HepG2 (cell line): Measurements from ENCODE around the gene CD2. TPM values are rescaled to one million over a fixed set of nuclear protein-coding genes. Genes with fewer than 3 reads are reported as not detected.

Source experiments
- ATAC-seq: fragments of 200-7000 bp; cut with Tn5 transposase; 3 replicates; pipeline ENCODE4 v1.9.1; 2020; ENCODE audit warnings: mild to moderate bottlenecking, moderate library complexity
- BruUV-seq: library from RNA; stranded (reverse); fragments of 400-500 nt; replicated peaks from 2 replicates; lab custom pipeline; 2021; lab: Mats Ljungman, UMichigan
- CTCF ChIA-PET: fragments of 300-600 bp; formaldehyde crosslinking; extraction: SDS; loops from one replicate; lab custom pipeline; 2021; ENCODE audit warnings: low total read pairs, inconsistent platforms, low intra/inter-chr PET ratio; lab: Yijun Ruan, JAX
- POLR2A ChIA-PET: fragments of 350-600 bp; sonication (Branson Sonifier 250); formaldehyde crosslinking; loops from one replicate; lab custom pipeline; 2020; ENCODE audit warnings: antibody characterized with exemption, inconsistent platforms; lab: Yijun Ruan, JAX
- DNase-seq: peaks from one replicate; pipeline ENCODE4 v3.0.0-alpha.2; 2015; ENCODE audit warnings: low spot score
- FAIRE-seq: peaks from 3 replicates; lab custom pipeline; 2011; peaks lifted over from hg19 to GRCh38; lab: Jason Lieb, UNC
- H2AFZ ChIP-seq: one replicate; pipeline ENCODE4 v1.6.1; 2011; ENCODE audit warnings: low read length, inconsistent platforms
- H3K27ac ChIP-seq: fragments of 300-600 bp; 3 replicates; pipeline ENCODE4 v1.8.0; 2011; ENCODE audit warnings: mixed run types, mild to moderate bottlenecking, mixed read lengths, low read length, inconsistent platforms; ENCODE audit not compliant: insufficient read depth; ENCODE audit errors: extremely low read length
- H3K27me3 ChIP-seq, 2 experiments: fragments of 200-600 bp in 1 of 2; 2 replicates in 1 of 2; 3 replicates in 1 of 2; pipeline versions ENCODE4 v1.6.0 to v1.8.0; 2011; ENCODE audit warnings: low read length in 2 of 2, mild to moderate bottlenecking in 2 of 2, moderate library complexity in 2 of 2, inconsistent platforms in 1 of 2; ENCODE audit not compliant: insufficient read depth in 2 of 2, control insufficient read depth in 1 of 2
- H3K36me3 ChIP-seq, 2 experiments: fragments of 200-600 bp in 1 of 2; replicated peaks in 1 of 2; 2 replicates in 1 of 2; 3 replicates in 1 of 2; pipeline versions ENCODE4 v1.5.1 to v1.8.0; 2011; ENCODE audit warnings: low read length in 2 of 2, inconsistent platforms in 1 of 2; ENCODE audit not compliant: insufficient read depth in 2 of 2, control insufficient read depth in 1 of 2
- H3K4me1 ChIP-seq: 2 replicates; pipeline ENCODE4 v1.5.1; 2012; ENCODE audit warnings: low read length, inconsistent platforms; ENCODE audit not compliant: insufficient read depth
- H3K4me2 ChIP-seq: 2 replicates; pipeline ENCODE4 v1.6.0; 2011; ENCODE audit warnings: low read depth, low read length, inconsistent platforms
- H3K4me3 ChIP-seq, 3 experiments: fragments of 200-600 bp in 1 of 3; sonication (generic), shearing (Covaris generic) in 1 of 3; replicated peaks in 1 of 3; 2 replicates each; pipeline ENCODE4 v1.5.1; 2011 to 2016; ENCODE audit warnings: low read length in 3 of 3, inconsistent platforms in 2 of 3, low read depth in 2 of 3, mild to moderate bottlenecking in 2 of 3, control low read depth in 1 of 3, mixed read lengths in 1 of 3; ENCODE audit not compliant: insufficient read depth in 1 of 3
- H3K79me2 ChIP-seq: one replicate; pipeline ENCODE4 v1.6.1; 2011; ENCODE audit warnings: low read length, inconsistent platforms; ENCODE audit not compliant: insufficient read depth
- H3K9ac ChIP-seq: 2 replicates; pipeline ENCODE4 v1.6.0; 2011; ENCODE audit warnings: mild to moderate bottlenecking, low read depth, low read length, inconsistent platforms; ENCODE audit not compliant: insufficient read depth
- H3K9me3 ChIP-seq: 2 replicates; pipeline ENCODE4 v1.5.1; 2012; ENCODE audit warnings: mild to moderate bottlenecking, low read length
- H4K20me1 ChIP-seq: 2 replicates; pipeline ENCODE4 v1.6.0; 2011; ENCODE audit warnings: inconsistent platforms, mild to moderate bottlenecking, low read length, moderate library complexity; ENCODE audit not compliant: insufficient read depth
- FOSL1 ChIP-seq: sonication (generic); formaldehyde crosslinking; IDR thresholded peaks from 2 replicates; pipeline ENCODE4 v1.9.0; 2021; ENCODE audit warnings: missing genetic modification reagents, borderline replicate concordance
- MAFG ChIP-seq: sonication (generic); formaldehyde crosslinking; IDR thresholded peaks from 2 replicates; pipeline ENCODE4 v1.5.1; 2020; ENCODE audit warnings: mild to moderate bottlenecking, missing genetic modification reagents
- POGK ChIP-seq: sonication (generic); formaldehyde crosslinking; conservative IDR thresholded peaks from 2 replicates; pipeline ENCODE4 v1.8.0; 2022; ENCODE audit warnings: mild to moderate bottlenecking, moderate library complexity, missing genetic modification reagents
- SNAI1 ChIP-seq: sonication (generic); formaldehyde crosslinking; IDR thresholded peaks from 2 replicates; pipeline ENCODE4 v1.5.0; 2020; ENCODE audit warnings: mild to moderate bottlenecking, missing genetic modification reagents, borderline replicate concordance
- SNAPC4 ChIP-seq: sonication (generic); formaldehyde crosslinking; IDR thresholded peaks from 2 replicates; pipeline ENCODE4 v1.4.0; 2020; ENCODE audit warnings: mild to moderate bottlenecking, missing genetic modification reagents
- ZBTB10 ChIP-seq: sonication (generic); formaldehyde crosslinking; IDR thresholded peaks from 2 replicates; pipeline ENCODE4 v1.4.0; 2020; ENCODE audit warnings: missing genetic modification reagents, borderline replicate concordance
- ZBTB7A ChIP-seq: sonication (generic); formaldehyde crosslinking; IDR thresholded peaks from 2 replicates; pipeline ENCODE4 v1.8.0; 2022; ENCODE audit warnings: mild to moderate bottlenecking, missing genetic modification reagents
- ZNF451 ChIP-seq: sonication (generic); formaldehyde crosslinking; IDR thresholded peaks from 2 replicates; pipeline ENCODE4 v1.5.0; 2020; ENCODE audit warnings: mild to moderate bottlenecking, missing genetic modification reagents
- ZNF598 ChIP-seq: sonication (generic); formaldehyde crosslinking; IDR thresholded peaks from 2 replicates; pipeline ENCODE4 v1.5.1; 2020; ENCODE audit warnings: mild to moderate bottlenecking, missing genetic modification reagents, borderline replicate concordance
- ZNF616 ChIP-seq: sonication (generic); formaldehyde crosslinking; IDR thresholded peaks from 2 replicates; pipeline ENCODE4 v1.5.0; 2020; ENCODE audit warnings: low read depth, mild to moderate bottlenecking, missing genetic modification reagents
- ZSCAN21 ChIP-seq: sonication (generic); formaldehyde crosslinking; IDR thresholded peaks from 2 replicates; pipeline ENCODE4 v1.8.0; 2022; ENCODE audit warnings: mild to moderate bottlenecking, missing genetic modification reagents, moderate library complexity, borderline replicate concordance
- WGBS: methylation state at CpG from one replicate; pipeline ENCODE4 v1.1.6; 2017; ENCODE audit warnings: low lambda C conversion rate; 5-methylcytosine and 5-hydroxymethylcytosine counted together
- in situ Hi-C: cut with HindIII; loops from 2 replicates; pipeline ENCODE4 v1.10.0; 2017; ENCODE audit warnings: low pct_unique_long_range_greater_than_20kb; ENCODE audit not compliant: extremely low pct_ligation_motif_present
- intact Hi-C: fragments of 100-400 bp; cut with micrococcal nuclease; formaldehyde crosslinking; loops from one replicate; pipeline ENCODE4 v1.10.0; 2022; ENCODE audit not compliant: unreplicated experiment
- polyA plus RNA-seq, 8 experiments: library from polyadenylated mRNA; depleted of rRNA in 3 of 8; stranded (reverse) in 7 of 8; unstranded in 1 of 8; fragments of >200 nt; fragmentation: Illumina TruSeq in 4 of 8; extraction: Trizol in 4 of 8; gene quantifications; 2 replicates each; pipeline versions ENCODE4 v1.2.1 to v1.2.3, GENCODE V29; 2011 to 2016; ENCODE audit warnings: low read depth in 4 of 8, missing spikeins in 1 of 8, mixed read lengths in 1 of 8; ENCODE audit not compliant: insufficient read depth in 1 of 8
- total RNA-seq, 5 experiments: library from RNA; depleted of rRNA; stranded (reverse); fragments of >200 nt; fragmentation: Illumina TruSeq; extraction: Trizol; gene quantifications; 2 replicates each; pipeline ENCODE4 v1.2.3, GENCODE V29; 2016; ENCODE audit warnings: low read depth in 1 of 5

Gene CD2
- total and polyA plus RNA-seq, 2 of the 13 experiments (the other 11 are each of a cell fraction or from before 2014, with no cell fraction given) = not detected

- TF ChIP-seq POGK (no peak), ZBTB10 (CRISPR knock-in tag) (no peak), ZSCAN21 (CRISPR knock-in tag) (no peak), SNAI1 (CRISPR knock-in tag) (no peak), MAFG (no peak)
These were observed 26.8 kb downstream of the CD2 start (continued) for GRCh38 chr1:116781034-116781433.

- TF ChIP-seq SNAPC4 (CRISPR knock-in tag) (no peak), ZNF616 (CRISPR knock-in tag) (no peak), ZNF598 (no peak), ZBTB7A (CRISPR knock-in tag) (no peak), FOSL1 (CRISPR knock-in tag) (no peak), ZNF451 (CRISPR knock-in tag) (no peak)
- DNase-seq (no peak), FAIRE-seq (no peak), ATAC-seq (no peak)
- BruUV-seq = no TSS peak
- no peaks in the 10 kb centered on the region for H4K20me1 ChIP-seq
- no peak overlapping the region for H2AFZ ChIP-seq
- H3K79me2 ChIP-seq = no peaks in the 10 kb centered on the region
- H3K9ac ChIP-seq = no peak overlapping the region
- no peaks in the 10 kb centered on the region for H3K27me3 ChIP-seq
- in situ Hi-C loops (no loop called here), intact Hi-C loops (no loop called here)
- no peaks in the 10 kb centered on the region for H3K9me3 ChIP-seq
- H3K4me1 ChIP-seq = no peaks in the 10 kb centered on the region
- no peak overlapping the region for H3K4me2 ChIP-seq
- ChIA-PET CTCF (no interaction called here), POLR2A (no interaction called here)
- H3K27ac ChIP-seq = no peak overlapping the region
- H3K4me3 ChIP-seq = no peak overlapping the region
- H3K36me3 ChIP-seq = no peaks in the 10 kb centered on the region
- 19% methylated on average over 4 of the region's 4 CpGs for WGBS
These were observed 30.8 kb downstream of the CD2 start for GRCh38 chr1:116785006-116785405.
